IMR-90 (cell line): ENCODE results near the gene RALGPS2.
"Not testable (repeated sequence)": the region's sequence is repeated elsewhere in the genome, so short reads cannot be mapped to it uniquely, and the experiment has no call there.

ENCODE experiments used
- CEBPB ChIP-seq: IDR thresholded peaks from 2 replicates; pipeline ENCODE4 v1.6.1; 2012; ENCODE audit warnings: low read depth, low read length, improper control_type of control experiment
- CHD1 ChIP-seq: IDR thresholded peaks from 2 replicates; pipeline ENCODE4 v1.6.1; 2012; ENCODE audit warnings: low read depth, low read length, improper control_type of control experiment
- CTCF ChIP-seq: conservative IDR thresholded peaks from 2 replicates; pipeline ENCODE4 v1.5.1; 2012; ENCODE audit warnings: mild to moderate bottlenecking, low read depth, low read length, improper control_type of control experiment
- MXI1 ChIP-seq: IDR thresholded peaks from 2 replicates; pipeline ENCODE4 v1.6.1; 2012; ENCODE audit warnings: low read depth, mild to moderate bottlenecking, low read length, moderate library complexity, borderline replicate concordance
- NFE2L2 ChIP-seq: fragments of 150-350 bp; IDR thresholded peaks from 2 replicates; pipeline ENCODE4 v1.6.1; 2016; ENCODE audit warnings: low read depth, mild to moderate bottlenecking, low read length
- POLR2A ChIP-seq: IDR thresholded peaks from 2 replicates; pipeline ENCODE4 v1.6.1; 2012; ENCODE audit warnings: mild to moderate bottlenecking, low read depth, low read length
- RCOR1 ChIP-seq: IDR thresholded peaks from 2 replicates; pipeline ENCODE4 v1.6.1; 2012; ENCODE audit warnings: mild to moderate bottlenecking, low read length, improper control_type of control experiment; ENCODE audit not compliant: insufficient replicate concordance
- SMC3 ChIP-seq: fragments of 150-350 bp; IDR thresholded peaks from 2 replicates; pipeline ENCODE4 v1.6.1; 2016; ENCODE audit warnings: low read depth, mild to moderate bottlenecking, antibody characterized with exemption, low read length, moderate library complexity

GRCh38 chr1:178754655-178755256 lies 29.7 kb downstream of the RALGPS2 start:
- not testable (repeated sequence) for TF ChIP-seq CHD1, CTCF, CEBPB, MXI1, SMC3, NFE2L2, POLR2A, RCOR1
